ENCODE results near the gene CTRB2.

- TF ChIP-seq CTCF (IDR thresholded peaks at IDR 0.05) (no peak), EZH2 (IDR thresholded peaks at IDR 0.05) (no peak)
Measured at GRCh38 chr16:75216127-75216526, 9.2 kb upstream of the CTRB2 start.

All from neural progenitor cell (in vitro differentiated cells).